ENCODE data around the gene TTLL5. TPM values are rescaled to one million over a fixed set of nuclear protein-coding genes. Genes with fewer than 3 reads are reported as not detected.
A peak's percentile ranks its signal among the peaks of the same experiment; 100 is the strongest.
"Not testable (repeated sequence)": the region's sequence is repeated elsewhere in the genome, so short reads cannot be mapped to it uniquely, and the experiment has no call there.

The TTLL5 gene
- total and polyA plus RNA-seq, 2 donors, result 16.1 to 46.4 TPM

DNA sequence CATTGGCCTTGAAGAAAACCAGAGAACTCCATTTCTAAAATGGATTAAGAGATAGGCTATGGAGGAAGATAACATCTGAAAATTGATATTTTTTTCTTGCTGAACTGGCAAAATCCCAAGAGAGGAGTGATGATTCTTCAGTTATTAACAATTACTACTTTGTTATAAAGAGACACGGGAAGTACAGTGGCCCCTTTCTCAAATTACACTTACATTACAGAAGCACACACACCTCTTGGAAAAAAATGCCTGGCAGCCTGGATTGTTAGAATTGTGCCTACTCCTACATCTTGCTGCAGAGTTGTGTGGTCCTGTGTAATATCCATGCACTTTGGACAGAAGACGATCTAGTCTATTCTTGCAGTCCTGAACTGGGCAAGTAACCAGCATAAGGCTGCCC lies 249.0 kb downstream of the TTLL5 start:
- no peak for DNase-seq (ENCODE audit: extremely low spot score)
- 85% methylated on average over 2 of the region's 2 CpGs for WGBS
- H3K4me3 ChIP-seq (ENCODE audit: low read depth, low read length), result no peak overlapping the region
- no peaks in the 10 kb centered on the region for H3K36me3 ChIP-seq (ENCODE audit: insufficient read depth)
- no peak overlapping the region for H3K27ac ChIP-seq (ENCODE audit: low read depth)
- no peaks in the 10 kb centered on the region for H3K4me1 ChIP-seq (ENCODE audit: insufficient read depth)

DNA sequence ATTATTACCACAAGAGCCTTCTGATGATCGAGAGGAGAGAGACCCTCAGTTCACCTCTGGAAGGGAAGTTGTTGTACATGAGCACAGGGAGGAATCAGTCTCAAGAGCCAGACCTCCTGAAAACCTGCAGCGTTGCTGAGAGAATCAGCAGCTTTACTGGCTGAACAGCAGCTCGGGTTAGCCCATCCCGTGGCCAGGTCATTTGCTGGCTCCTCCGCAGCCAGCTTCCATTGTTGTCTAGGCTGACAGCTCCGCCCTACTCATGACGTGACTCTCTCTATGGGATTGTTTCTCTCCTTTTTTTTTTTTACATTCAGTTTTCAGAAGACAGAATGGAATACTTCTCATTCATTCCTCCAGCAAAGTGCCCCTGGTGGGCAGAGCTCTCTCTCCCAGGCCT lies 250.8 kb downstream of the TTLL5 start:
- 71% methylated on average over 7 of the region's 7 CpGs for WGBS
- Histone ChIP-seq H3K4me1 (ENCODE audit: insufficient read depth) (no peaks in the 10 kb centered on the region), H3K27ac (ENCODE audit: low read depth) (no peak overlapping the region), H3K4me3 (ENCODE audit: low read depth, low read length) (no peak overlapping the region), H3K36me3 (ENCODE audit: insufficient read depth) (no peaks in the 10 kb centered on the region)
- DNase-seq (ENCODE audit: extremely low spot score), result no peak

DNA sequence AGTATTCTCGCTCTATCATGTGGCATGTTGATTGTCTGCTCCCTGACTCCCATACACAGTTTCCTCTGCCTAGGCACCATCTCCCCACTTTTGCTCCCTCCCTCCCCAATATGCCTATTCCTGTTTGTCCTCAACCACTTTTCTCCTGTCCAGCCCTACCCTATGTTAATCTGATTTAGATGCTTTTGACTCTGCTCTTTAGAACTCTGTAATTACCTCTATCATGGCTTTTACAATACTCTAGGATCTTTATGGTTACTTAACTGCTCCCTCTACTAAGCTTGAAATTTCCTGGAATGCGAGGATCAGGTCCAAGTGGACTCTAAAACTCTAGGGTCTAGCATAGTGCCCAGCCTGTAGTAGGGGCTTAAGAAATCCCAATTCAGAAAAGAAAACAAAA lies 252.1 kb downstream of the TTLL5 start:
- no peaks in the 10 kb centered on the region for H3K36me3 ChIP-seq (ENCODE audit: insufficient read depth)
- DNase-seq (ENCODE audit: extremely low spot score), result no peak
- 99% methylated on average over 2 of the region's 2 CpGs for WGBS
- no peak overlapping the region for H3K4me3 ChIP-seq (ENCODE audit: low read depth, low read length)
- no peak overlapping the region for H3K27ac ChIP-seq (ENCODE audit: low read depth)
- no peaks in the 10 kb centered on the region for H3K4me1 ChIP-seq (ENCODE audit: insufficient read depth)

DNA sequence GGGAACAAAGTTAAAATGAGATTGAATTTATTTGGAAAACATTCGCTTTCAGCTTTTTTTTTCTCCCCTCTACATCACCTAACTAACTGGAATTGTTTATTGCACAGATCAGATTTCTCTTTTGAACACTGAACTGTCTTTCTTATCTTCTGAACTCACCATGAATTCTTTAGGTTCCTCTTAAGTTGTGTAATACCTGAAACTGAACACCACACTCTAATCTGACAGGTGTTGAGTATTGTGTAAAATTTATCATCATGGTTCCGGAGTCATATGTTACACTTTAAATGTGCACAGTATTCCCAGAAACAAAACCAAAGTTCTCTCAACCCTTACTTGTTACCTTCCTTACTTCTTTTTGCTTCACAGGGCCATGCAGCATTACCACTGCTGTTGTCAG lies 254.0 kb downstream of the TTLL5 start:
- H3K4me3 ChIP-seq (ENCODE audit: low read depth, low read length), result no peak overlapping the region
- no peaks in the 10 kb centered on the region for H3K36me3 ChIP-seq (ENCODE audit: insufficient read depth)
- 95% methylated on average over 2 of the region's 2 CpGs for WGBS
- H3K4me1 ChIP-seq (ENCODE audit: insufficient read depth), result no peaks in the 10 kb centered on the region
- DNase-seq (ENCODE audit: extremely low spot score), result no peak
- no peak overlapping the region for H3K27ac ChIP-seq (ENCODE audit: low read depth)

DNA sequence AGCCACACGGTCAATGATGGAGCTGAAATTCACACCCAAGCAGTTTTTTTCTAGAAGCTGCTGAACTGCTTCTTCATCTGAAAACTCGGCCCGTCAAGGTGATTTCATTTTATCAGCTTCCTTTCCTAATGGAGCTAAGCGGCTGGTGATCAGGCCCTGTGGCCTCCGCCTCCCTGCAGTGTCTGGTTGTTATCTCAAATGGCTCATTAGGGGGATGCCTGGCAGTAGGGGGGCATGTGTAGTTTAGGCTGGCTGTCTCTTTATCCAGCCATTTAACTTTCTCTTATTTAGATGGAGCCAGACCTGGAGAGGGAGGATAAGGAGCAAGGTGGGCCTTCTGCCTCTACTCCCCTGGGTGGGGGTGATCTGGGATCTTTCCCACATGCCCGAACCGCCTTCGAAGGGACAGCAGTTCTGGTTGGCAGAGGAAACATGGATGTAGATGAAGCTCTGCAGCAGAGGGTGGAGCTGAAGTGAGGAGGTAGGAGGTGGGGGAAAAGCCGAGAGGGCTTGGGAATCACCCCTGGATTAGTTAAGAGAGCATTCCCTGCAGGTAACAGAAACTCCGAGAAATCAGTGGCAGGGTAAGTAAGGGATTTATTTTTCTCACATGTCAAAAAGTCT lies 256.4 kb downstream of the TTLL5 start:
- Histone ChIP-seq H3K36me3 (ENCODE audit: insufficient read depth) (no peaks in the 10 kb centered on the region), H3K4me3 (ENCODE audit: low read depth, low read length) (no peak overlapping the region), H3K27ac (ENCODE audit: low read depth) (no peak overlapping the region), H3K4me1 (ENCODE audit: insufficient read depth) (no peaks in the 10 kb centered on the region)
- 79% methylated on average over 10 of the region's 10 CpGs for WGBS
- DNase-seq (ENCODE audit: extremely low spot score), result no peak

DNA sequence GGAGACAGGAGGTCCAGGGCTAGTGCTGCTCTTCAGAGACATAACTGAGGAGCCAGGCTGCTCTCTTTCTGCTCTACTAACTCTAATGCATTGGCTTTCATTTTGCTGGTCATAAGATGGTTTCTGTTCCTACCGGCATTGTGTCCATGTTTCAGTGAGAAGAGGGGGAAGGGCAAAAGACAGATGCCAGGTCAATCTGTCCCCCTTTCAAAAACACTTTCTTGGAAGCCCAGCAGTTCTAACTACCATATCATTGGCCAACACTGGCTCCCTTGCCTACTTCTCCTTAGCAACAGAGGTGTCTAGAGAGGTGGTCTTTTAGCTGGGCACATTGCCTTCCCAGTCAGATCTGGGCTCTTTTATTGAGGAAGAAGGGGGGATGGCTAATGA lies 256.9 kb downstream of the TTLL5 start:
- Histone ChIP-seq H3K27ac (ENCODE audit: low read depth) (no peak overlapping the region), H3K4me3 (ENCODE audit: low read depth, low read length) (no peak overlapping the region), H3K4me1 (ENCODE audit: insufficient read depth) (no peaks in the 10 kb centered on the region), H3K36me3 (ENCODE audit: insufficient read depth) (no peaks in the 10 kb centered on the region)
- WGBS, result 74% methylated on average over 1 of the region's 1 CpG
- DNase-seq (ENCODE audit: extremely low spot score), result no peak

DNA sequence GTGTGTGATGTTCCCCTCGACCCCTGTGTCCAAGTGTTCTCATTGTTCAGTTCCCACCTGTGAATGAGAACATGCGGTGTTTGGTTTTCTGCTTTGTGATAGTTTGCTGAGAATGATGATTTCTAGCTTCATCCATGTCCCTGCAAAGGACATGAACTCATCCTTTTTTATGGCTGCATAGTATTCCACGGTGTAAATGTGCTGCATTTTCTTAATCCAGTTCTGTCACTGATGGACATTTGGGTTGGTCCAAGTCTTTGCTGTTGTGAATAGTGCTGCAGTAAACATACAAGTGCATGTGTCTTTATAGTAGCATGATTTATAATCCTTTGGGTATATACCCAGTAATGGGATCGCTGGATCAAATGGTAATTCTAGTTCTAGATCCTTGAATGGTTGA lies 259.4 kb downstream of the TTLL5 start:
- DNase-seq (ENCODE audit: extremely low spot score); H3K4me3 ChIP-seq (ENCODE audit: low read depth, low read length); H3K27ac ChIP-seq (ENCODE audit: low read depth); H3K36me3 ChIP-seq (ENCODE audit: insufficient read depth); H3K4me1 ChIP-seq (ENCODE audit: insufficient read depth): not testable (repeated sequence)
- WGBS, result 98% methylated on average over 4 of the region's 4 CpGs

DNA sequence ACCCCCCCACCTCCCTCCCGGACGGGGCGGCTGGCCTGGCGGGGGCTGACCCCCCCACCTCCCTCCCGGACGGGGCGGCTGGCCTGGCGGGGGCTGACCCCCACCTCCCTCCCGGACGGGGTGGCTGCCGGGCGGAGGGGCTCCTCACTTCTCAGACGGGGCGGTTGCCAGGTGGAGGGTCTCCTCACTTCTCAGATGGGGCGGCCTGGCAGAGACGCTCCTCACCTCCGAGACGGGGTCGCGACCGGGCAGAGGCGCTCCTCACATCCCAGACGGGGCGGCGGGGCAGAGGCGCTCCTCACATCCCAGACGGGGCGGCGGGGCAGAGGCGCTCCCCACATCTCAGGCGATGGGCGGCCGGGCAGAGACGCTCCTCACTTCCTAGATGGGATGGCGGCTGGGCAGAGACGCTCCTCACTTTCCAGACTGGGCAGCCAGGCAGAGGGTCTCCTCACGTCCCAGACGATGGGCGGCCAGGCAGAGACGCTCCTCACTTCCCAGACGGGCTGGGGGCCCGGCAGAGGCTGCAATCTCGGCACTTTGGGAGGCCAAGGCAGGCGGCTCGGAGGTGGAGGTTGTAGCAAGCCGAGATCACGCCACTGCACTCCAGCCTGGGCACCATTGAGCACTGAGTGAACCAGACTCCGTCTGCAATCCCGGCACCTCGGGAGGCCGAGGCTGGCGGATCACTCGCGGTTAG lies 264.2 kb downstream of the TTLL5 start:
- H3K4me1 ChIP-seq (ENCODE audit: insufficient read depth); H3K36me3 ChIP-seq (ENCODE audit: insufficient read depth); H3K27ac ChIP-seq (ENCODE audit: low read depth); H3K4me3 ChIP-seq (ENCODE audit: low read depth, low read length); DNase-seq (ENCODE audit: extremely low spot score): not testable (repeated sequence)
- WGBS, result 96% methylated on average over 50 of the region's 54 CpGs

DNA sequence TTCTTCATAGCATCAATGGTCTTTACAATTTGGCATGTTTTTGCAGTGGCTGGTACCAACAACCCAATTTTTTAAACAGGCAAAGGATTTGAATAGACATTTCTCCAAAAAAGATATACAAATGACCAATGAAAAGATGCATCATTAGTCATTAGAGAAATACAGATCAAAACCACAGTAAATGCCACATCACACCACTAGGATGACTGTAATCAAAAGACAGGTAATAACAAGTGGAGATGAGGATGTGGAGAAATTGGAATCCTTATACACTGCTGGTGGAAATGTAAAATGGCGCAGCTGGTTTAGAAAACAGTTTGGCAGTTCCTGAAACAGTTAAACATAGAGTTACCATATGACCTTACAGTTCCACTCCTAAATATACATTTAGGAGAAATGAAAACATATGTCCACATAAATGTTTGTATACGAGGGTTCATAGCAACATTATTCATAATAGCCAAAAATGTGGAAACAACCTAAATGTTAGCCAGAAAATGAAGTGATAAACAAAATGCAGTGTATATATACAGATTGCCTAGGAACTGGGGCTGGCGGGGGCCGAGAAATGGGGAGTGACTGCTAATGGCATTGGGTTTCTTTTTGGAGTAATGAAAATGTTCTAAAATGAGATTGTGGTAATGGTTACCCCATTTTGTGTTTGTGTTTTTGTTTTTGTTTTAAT lies 265.5 kb downstream of the TTLL5 start:
- no peaks in the 10 kb centered on the region for H3K4me1 ChIP-seq (ENCODE audit: insufficient read depth)
- no peak overlapping the region for H3K27ac ChIP-seq (ENCODE audit: low read depth)
- no peaks in the 10 kb centered on the region for H3K36me3 ChIP-seq (ENCODE audit: insufficient read depth)
- H3K4me3 ChIP-seq (ENCODE audit: low read depth, low read length), result no peak overlapping the region
- no peak for DNase-seq (ENCODE audit: extremely low spot score)
- WGBS, result 89% methylated on average over 4 of the region's 4 CpGs

DNA sequence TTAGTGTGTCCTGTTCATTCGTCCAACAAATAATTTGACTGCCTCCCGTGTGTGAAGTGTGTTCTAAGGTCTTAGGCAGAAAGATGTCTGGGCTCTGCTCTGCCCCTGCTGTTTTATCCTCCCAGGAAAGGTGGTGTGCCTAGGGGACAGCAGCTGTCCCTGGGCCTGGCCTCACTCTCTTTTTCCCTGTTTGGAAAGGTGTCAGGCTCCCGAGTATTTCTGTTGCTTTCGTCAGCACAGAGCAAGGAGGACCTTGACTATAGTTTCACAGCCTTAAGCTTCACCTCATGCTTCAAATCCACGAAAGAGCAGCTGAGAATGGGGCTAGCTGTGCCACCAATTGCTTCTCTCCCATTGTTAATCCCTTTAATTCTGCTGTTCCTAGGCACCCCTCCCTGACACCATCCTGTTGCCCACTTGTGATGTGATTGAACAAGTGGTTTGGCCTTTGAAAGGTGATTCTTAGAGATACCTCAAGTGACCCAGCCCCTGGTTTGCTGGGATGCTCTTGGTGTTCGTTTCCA lies 266.6 kb downstream of the TTLL5 start:
- Histone ChIP-seq H3K36me3 (ENCODE audit: insufficient read depth) (no peaks in the 10 kb centered on the region), H3K4me3 (ENCODE audit: low read depth, low read length) (no peak overlapping the region), H3K27ac (ENCODE audit: low read depth) (no peak overlapping the region), H3K4me1 (ENCODE audit: insufficient read depth) (no peaks in the 10 kb centered on the region)
- DNase-seq (ENCODE audit: extremely low spot score), result no peak
- WGBS, result 75% methylated on average over 6 of the region's 6 CpGs

DNA sequence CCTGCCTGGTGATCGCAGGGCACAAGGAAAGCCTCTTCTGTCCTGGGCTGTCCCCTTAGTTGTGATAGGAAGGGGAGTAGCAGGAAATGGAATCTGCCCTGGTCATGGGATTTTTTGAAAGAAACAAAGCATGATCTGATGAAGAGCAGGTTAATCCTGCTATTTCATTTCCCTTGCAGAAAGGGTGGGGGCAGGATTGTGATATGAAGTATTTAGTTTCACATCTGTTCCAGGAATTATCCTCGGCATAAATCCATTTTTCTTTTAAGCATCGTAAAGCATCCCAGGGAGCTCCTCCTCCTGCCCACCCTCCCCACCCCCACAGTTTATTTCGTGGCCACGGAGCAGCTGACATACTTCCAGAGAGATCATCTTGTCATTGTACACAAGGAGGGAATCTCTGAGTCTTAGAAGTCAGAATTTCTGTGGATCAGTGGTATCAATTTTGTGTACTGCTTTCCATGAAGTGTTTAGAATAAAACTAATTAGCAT lies 267.7 kb downstream of the TTLL5 start:
- no peak overlapping the region for H3K27ac ChIP-seq (ENCODE audit: low read depth)
- H3K4me3 ChIP-seq (ENCODE audit: low read depth, low read length), result peak overlapping the region; percentile 9
- 19% methylated on average over 5 of the region's 5 CpGs for WGBS
- peak; percentile 28 for DNase-seq (ENCODE audit: extremely low spot score)
- no peaks in the 10 kb centered on the region for H3K4me1 ChIP-seq (ENCODE audit: insufficient read depth)
- no peaks in the 10 kb centered on the region for H3K36me3 ChIP-seq (ENCODE audit: insufficient read depth)

DNA sequence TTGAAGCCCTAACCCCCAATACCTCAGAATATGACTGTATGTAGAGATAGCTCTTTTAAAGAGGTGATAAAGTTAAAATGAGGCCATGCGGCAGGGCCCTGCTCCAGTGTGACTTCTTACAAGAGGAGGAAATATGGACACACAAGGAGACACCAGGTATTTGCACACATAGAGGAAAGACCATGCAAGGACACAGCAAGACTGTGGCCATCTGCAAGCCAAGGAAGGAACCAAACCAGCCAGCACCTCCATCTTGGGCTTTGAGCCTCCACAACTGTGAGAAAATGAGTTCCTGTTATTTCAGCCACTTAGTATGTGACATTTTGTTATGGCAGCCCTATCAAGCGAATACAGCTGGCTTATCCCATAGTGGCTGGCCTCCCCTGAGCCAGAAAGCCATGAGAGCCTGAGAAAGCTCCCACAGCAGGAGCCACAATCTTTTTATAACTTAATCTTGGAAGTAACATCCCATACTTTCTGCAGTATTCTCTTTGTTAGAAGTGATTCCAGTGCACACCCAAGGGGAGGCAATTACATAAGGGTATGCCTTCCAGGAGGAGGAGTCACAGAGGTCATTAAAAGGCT lies 272.8 kb downstream of the TTLL5 start:
- WGBS, result 71% methylated on average over 2 of the region's 2 CpGs
- DNase-seq (ENCODE audit: extremely low spot score), result no peak
- Histone ChIP-seq H3K4me1 (ENCODE audit: insufficient read depth) (no peaks in the 10 kb centered on the region), H3K27ac (ENCODE audit: low read depth) (no peak overlapping the region), H3K4me3 (ENCODE audit: low read depth, low read length) (no peak overlapping the region), H3K36me3 (ENCODE audit: insufficient read depth) (no peaks in the 10 kb centered on the region)

DNA sequence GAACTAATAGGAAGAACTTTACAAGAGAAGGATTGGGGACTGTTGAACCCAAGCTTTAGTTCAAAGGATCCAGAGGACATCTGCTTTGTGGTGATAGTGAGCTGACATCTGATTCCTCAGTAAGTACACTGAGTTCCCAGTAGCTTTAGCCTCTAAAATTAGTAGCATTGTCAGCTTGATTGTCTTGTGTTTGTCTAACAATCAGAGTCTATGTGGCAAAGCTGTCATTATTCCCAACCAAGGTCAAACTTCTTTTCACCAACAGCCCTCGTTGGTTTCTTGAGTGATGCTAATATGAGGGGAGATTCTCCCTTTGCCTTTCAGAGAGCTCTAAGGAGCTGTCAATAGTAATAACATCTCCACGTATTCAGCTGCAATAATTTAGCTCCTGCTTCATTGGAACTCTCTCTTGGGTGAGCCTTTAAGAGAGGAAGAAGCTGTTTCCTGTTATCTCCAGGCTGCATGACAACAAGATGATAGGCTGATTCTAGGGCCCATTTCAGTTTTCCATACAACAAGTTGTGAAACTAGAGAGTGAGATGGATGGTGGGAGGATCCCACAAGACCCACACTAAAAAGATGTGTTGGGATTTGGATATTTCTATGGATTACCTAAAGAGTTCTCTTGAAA lies 274.1 kb downstream of the TTLL5 start:
- H3K36me3 ChIP-seq (ENCODE audit: insufficient read depth), result no peaks in the 10 kb centered on the region
- DNase-seq (ENCODE audit: extremely low spot score), result no peak
- H3K4me3 ChIP-seq (ENCODE audit: low read depth, low read length), result no peak overlapping the region
- no peak overlapping the region for H3K27ac ChIP-seq (ENCODE audit: low read depth)
- no peaks in the 10 kb centered on the region for H3K4me1 ChIP-seq (ENCODE audit: insufficient read depth)
- 64% methylated on average over 2 of the region's 2 CpGs for WGBS

All from urinary bladder (tissue), 4 donors.